Suprapubic skin (tissue), 4 donors: ENCODE measurements around the gene CNNM2.

Experiments used
- CTCF ChIP-seq, 2 donors: fragments of 200-600 bp in 1 of 2; fragments of 450-650 bp in 1 of 2; sonication (generic) in 1 of 2; IDR thresholded peaks; one replicate each; pipeline ENCODE4 v1.5.1; 2016 to 2019; ENCODE audit warnings: antibody characterized with exemption in 2 of 2, mild to moderate bottlenecking in 1 of 2, moderate library complexity in 1 of 2
- EP300 ChIP-seq: sonication (generic); formaldehyde crosslinking; IDR thresholded peaks from one replicate; pipeline ENCODE4 v1.6.1; 2017; ENCODE audit warnings: antibody characterized with exemption
- POLR2AphosphoS5 ChIP-seq, 3 donors: sonication (generic); formaldehyde crosslinking; IDR thresholded peaks; one replicate each; pipeline ENCODE4 v1.6.1; 2017; ENCODE audit warnings: antibody characterized with exemption in 3 of 3

GRCh38 chr10:102996876-102997275 is 78.8 kb downstream of the CNNM2 start:
- TF ChIP-seq CTCF (IDR thresholded peaks at IDR 0.05) (no peak), POLR2AphosphoS5 (IDR thresholded peaks at IDR 0.05) (no peak), EP300 (no peak)
